ENCODE measurements around the gene ZBP1.

Gene ZBP1

GRCh38 chr20:57619051-57619831 lies 985 bp downstream of the ZBP1 start:
- TF ChIP-seq, protein P1, sequence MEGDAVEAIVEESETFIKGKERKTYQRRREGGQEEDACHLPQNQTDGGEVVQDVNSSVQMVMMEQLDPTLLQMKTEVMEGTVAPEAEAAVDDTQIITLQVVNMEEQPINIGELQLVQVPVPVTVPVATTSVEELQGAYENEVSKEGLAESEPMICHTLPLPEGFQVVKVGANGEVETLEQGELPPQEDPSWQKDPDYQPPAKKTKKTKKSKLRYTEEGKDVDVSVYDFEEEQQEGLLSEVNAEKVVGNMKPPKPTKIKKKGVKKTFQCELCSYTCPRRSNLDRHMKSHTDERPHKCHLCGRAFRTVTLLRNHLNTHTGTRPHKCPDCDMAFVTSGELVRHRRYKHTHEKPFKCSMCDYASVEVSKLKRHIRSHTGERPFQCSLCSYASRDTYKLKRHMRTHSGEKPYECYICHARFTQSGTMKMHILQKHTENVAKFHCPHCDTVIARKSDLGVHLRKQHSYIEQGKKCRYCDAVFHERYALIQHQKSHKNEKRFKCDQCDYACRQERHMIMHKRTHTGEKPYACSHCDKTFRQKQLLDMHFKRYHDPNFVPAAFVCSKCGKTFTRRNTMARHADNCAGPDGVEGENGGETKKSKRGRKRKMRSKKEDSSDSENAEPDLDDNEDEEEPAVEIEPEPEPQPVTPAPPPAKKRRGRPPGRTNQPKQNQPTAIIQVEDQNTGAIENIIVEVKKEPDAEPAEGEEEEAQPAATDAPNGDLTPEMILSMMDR (conservative IDR thresholded peaks at IDR 0.05; ENCODE audit: low read depth, low read length), result no peak
- DNase-seq (ENCODE audit: low read depth), result no peak
- no peak overlapping the region for H3K4me3 ChIP-seq (ENCODE audit: low read length)

- DNase-seq (ENCODE audit: low read depth), result no peak
- no peak overlapping the region for H3K4me3 ChIP-seq (ENCODE audit: low read length)
- TF ChIP-seq, protein P1 (conservative IDR thresholded peaks at IDR 0.05; ENCODE audit: low read depth, low read length), result no peak
Observed at GRCh38 chr20:57618764-57619050, 1.5 kb downstream of the ZBP1 start.

GRCh38 chr20:57618091-57618763 lies 2.0 kb downstream of the ZBP1 start:
- no peak for DNase-seq (ENCODE audit: low read depth)
- no peak overlapping the region for H3K4me3 ChIP-seq (ENCODE audit: low read length)
- TF ChIP-seq, protein P1 (conservative IDR thresholded peaks at IDR 0.05; ENCODE audit: low read depth, low read length), result no peak

- no peak overlapping the region for H3K4me3 ChIP-seq (ENCODE audit: low read length)
- DNase-seq (ENCODE audit: low read depth), result no peak
- TF ChIP-seq, protein P1 (conservative IDR thresholded peaks at IDR 0.05; ENCODE audit: low read depth, low read length), result no peak
Observed at GRCh38 chr20:57617079-57617795, 3.0 kb downstream of the ZBP1 start.

- DNase-seq (ENCODE audit: low read depth), result no peak
- TF ChIP-seq, protein P1 (conservative IDR thresholded peaks at IDR 0.05; ENCODE audit: low read depth, low read length), result no peak
- H3K4me3 ChIP-seq (ENCODE audit: low read length), result no peak overlapping the region
Observed at GRCh38 chr20:57616143-57616951, 3.9 kb downstream of the ZBP1 start.

DNA sequence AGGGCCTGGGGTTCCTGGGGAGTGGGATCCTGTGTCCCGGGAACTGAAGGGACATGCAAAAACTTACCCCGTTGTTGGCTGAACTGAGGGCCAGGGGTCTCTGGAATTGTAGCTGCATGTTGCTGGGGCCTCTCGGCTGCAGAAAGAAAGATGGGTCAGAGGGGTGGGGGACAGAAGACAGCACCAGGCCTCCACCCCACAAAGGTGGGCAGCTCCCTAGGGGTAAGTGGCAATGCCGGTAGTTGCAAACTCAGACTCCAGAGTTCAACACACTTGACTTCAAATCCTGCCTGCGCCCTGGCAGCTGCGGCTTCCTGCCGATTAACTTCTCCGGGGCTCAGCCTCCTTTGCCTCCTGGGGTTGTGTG lies 4.8 kb downstream of the ZBP1 start:
- DNase-seq (ENCODE audit: low read depth), result no peak
- H3K4me3 ChIP-seq (ENCODE audit: low read length), result no peak overlapping the region
- TF ChIP-seq, protein P1 (conservative IDR thresholded peaks at IDR 0.05; ENCODE audit: low read depth, low read length), result no peak

Data from retinal pigment epithelial cell (primary cell).